ENCODE results near the gene CGN. TPM values are rescaled to one million over a fixed set of nuclear protein-coding genes. Genes with fewer than 3 reads are reported as not detected.
A peak's percentile ranks its signal among the peaks of the same experiment; 100 is the strongest.

CGN gene
- total RNA-seq (ENCODE audit: insufficient read depth, low replicate concordance): 5.3 TPM

- peak; percentile 88 for DNase-seq (ENCODE audit: low spot score)
Observed at GRCh38 chr1:151510957-151511635, at the start of gene CGN. Gene CGN, plus strand, starts transcription at chr1:151511387. Its CDS starts 7,133 bp downstream, at chr1:151518520.

GRCh38 chr1:151461694-151462093 lies 49.5 kb upstream of the CGN start:
- no peak for DNase-seq (ENCODE audit: low spot score)

- DNase-seq (ENCODE audit: low spot score): no peak
Observed at GRCh38 chr1:151465026-151465425, 46.2 kb upstream of the CGN start.

- DNase-seq (ENCODE audit: low spot score): peak; percentile 84
Observed at GRCh38 chr1:151472856-151473731, 38.1 kb upstream of the CGN start.

GRCh38 chr1:151474745-151475144 lies 36.4 kb upstream of the CGN start:
- DNase-seq (ENCODE audit: low spot score): no peak

- DNase-seq (ENCODE audit: low spot score): no peak
Observed at GRCh38 chr1:151475175-151475574, 36.0 kb upstream of the CGN start.

GRCh38 chr1:151476083-151476482 lies 35.1 kb upstream of the CGN start:
- no peak for DNase-seq (ENCODE audit: low spot score)

GRCh38 chr1:151477066-151477465 lies 34.1 kb upstream of the CGN start:
- DNase-seq (ENCODE audit: low spot score): no peak

GRCh38 chr1:151478140-151478812 lies 32.9 kb upstream of the CGN start:
- no peak for DNase-seq (ENCODE audit: low spot score)

GRCh38 chr1:151478923-151479322 lies 32.3 kb upstream of the CGN start:
- no peak for DNase-seq (ENCODE audit: low spot score)

GRCh38 chr1:151479462-151479861 lies 31.7 kb upstream of the CGN start:
- no peak for DNase-seq (ENCODE audit: low spot score)

- no peak for DNase-seq (ENCODE audit: low spot score)
Observed at GRCh38 chr1:151482017-151482416, 29.2 kb upstream of the CGN start.

- peak; percentile 35 for DNase-seq (ENCODE audit: low spot score)
Observed at GRCh38 chr1:151485685-151486255, 25.4 kb upstream of the CGN start.

GRCh38 chr1:151486557-151486956 lies 24.6 kb upstream of the CGN start:
- no peak for DNase-seq (ENCODE audit: low spot score)

GRCh38 chr1:151491641-151492040 lies 19.5 kb upstream of the CGN start:
- DNase-seq (ENCODE audit: low spot score): no peak

GRCh38 chr1:151492120-151492519 lies 19.1 kb upstream of the CGN start:
- DNase-seq (ENCODE audit: low spot score): no peak

GRCh38 chr1:151493042-151493441 lies 18.1 kb upstream of the CGN start:
- DNase-seq (ENCODE audit: low spot score): no peak

GRCh38 chr1:151494741-151495281 lies 16.4 kb upstream of the CGN start:
- DNase-seq (ENCODE audit: low spot score): no peak

GRCh38 chr1:151495316-151495715 lies 15.9 kb upstream of the CGN start:
- no peak for DNase-seq (ENCODE audit: low spot score)

GRCh38 chr1:151499365-151499764 lies 11.8 kb upstream of the CGN start:
- DNase-seq (ENCODE audit: low spot score): no peak

- no peak for DNase-seq (ENCODE audit: low spot score)
Observed at GRCh38 chr1:151499930-151500329, 11.3 kb upstream of the CGN start.

- DNase-seq (ENCODE audit: low spot score): no peak
Observed at GRCh38 chr1:151501474-151501873, 9.7 kb upstream of the CGN start.

Data from umbilical cord (tissue), 2 donors.